Activated gamma-delta T cell treated with Interleukin-2 at 50 U/mL for 16 hours (primary cell): ENCODE measurements around the gene TSPYL1.
"Not testable (repeated sequence)": the region's sequence is repeated elsewhere in the genome, so short reads cannot be mapped to it uniquely, and the experiment has no call there.

Experiments
- DNase-seq: peaks from one replicate; pipeline ENCODE4 v3.0.0-alpha.2; 2020

Gene TSPYL1

GRCh38 chr6:116279232-116280160, at the start of gene TSPYL1:
Gene TSPYL1, minus strand, starts transcription at chr6:116279930. Its CDS starts 100 bp downstream, at chr6:116279830.
- peak; percentile 91 for DNase-seq

- DNase-seq: no peak
Measured at GRCh38 chr6:116329156-116329555, 49.4 kb upstream of the TSPYL1 start.

GRCh38 chr6:116328528-116328903, 48.8 kb upstream of the TSPYL1 start:
- DNase-seq: no peak

- DNase-seq: no peak
Measured at GRCh38 chr6:116327803-116328527, 48.2 kb upstream of the TSPYL1 start.

- no peak for DNase-seq
Measured at GRCh38 chr6:116326996-116327395, 47.3 kb upstream of the TSPYL1 start.

- no peak for DNase-seq
Measured at GRCh38 chr6:116326181-116326671, 46.5 kb upstream of the TSPYL1 start.

GRCh38 chr6:116325634-116326132, 46.0 kb upstream of the TSPYL1 start:
- not testable (repeated sequence) for DNase-seq

GRCh38 chr6:116323863-116324262, 44.1 kb upstream of the TSPYL1 start:
- no peak for DNase-seq

- not testable (repeated sequence) for DNase-seq
Measured at GRCh38 chr6:116321933-116322332, 42.2 kb upstream of the TSPYL1 start.

GRCh38 chr6:116316772-116317467, 37.2 kb upstream of the TSPYL1 start:
- no peak for DNase-seq

GRCh38 chr6:116314878-116315277, 35.1 kb upstream of the TSPYL1 start:
- no peak for DNase-seq

- no peak for DNase-seq
Measured at GRCh38 chr6:116314218-116314617, 34.5 kb upstream of the TSPYL1 start.

- no peak for DNase-seq
Measured at GRCh38 chr6:116313101-116313776, 33.5 kb upstream of the TSPYL1 start.

- no peak for DNase-seq
Measured at GRCh38 chr6:116309657-116310056, 29.9 kb upstream of the TSPYL1 start.

- no peak for DNase-seq
Measured at GRCh38 chr6:116309001-116309400, 29.3 kb upstream of the TSPYL1 start.

- no peak for DNase-seq
Measured at GRCh38 chr6:116307633-116308032, 27.9 kb upstream of the TSPYL1 start.

GRCh38 chr6:116307001-116307400, 27.3 kb upstream of the TSPYL1 start:
- DNase-seq: no peak

- no peak for DNase-seq
Measured at GRCh38 chr6:116304538-116305097, 24.9 kb upstream of the TSPYL1 start.

- no peak for DNase-seq
Measured at GRCh38 chr6:116301104-116301503, 21.4 kb upstream of the TSPYL1 start.

- no peak for DNase-seq
Measured at GRCh38 chr6:116300566-116300965, 20.8 kb upstream of the TSPYL1 start.

GRCh38 chr6:116298973-116299372, 19.2 kb upstream of the TSPYL1 start:
- no peak for DNase-seq

GRCh38 chr6:116298273-116298672, 18.5 kb upstream of the TSPYL1 start:
- DNase-seq: no peak
